HG02840 (cell line): ENCODE data around the gene DUT.

Source experiments
- ATAC-seq: cut with Tn5 transposase; IDR thresholded peaks from one replicate; pipeline ENCODE4 v1.9.1; 2021; ENCODE audit warnings: mild to moderate bottlenecking, moderate library complexity, moderate number of reproducible peaks; ENCODE audit not compliant: unreplicated experiment, low FRiP score

Gene DUT

DNA sequence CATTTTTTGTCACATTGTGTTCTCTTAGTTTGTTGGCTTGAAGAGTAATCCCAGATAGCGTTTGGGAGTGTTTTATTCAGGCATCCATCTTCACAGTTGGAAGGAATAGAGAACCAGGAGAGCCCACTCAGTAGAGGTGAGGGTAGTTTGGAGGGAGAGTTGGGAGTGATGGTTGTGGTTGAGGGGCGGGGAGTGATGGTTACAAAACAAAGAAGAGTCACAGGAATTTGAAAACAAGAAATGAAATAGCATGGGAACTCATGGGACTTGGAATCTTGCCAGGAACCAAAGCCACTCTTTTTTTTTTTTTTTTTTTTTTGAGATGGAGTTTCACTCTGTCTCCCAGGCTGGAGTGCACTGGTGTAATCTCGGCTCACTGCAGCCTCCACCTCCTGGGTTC is 36.3 kb downstream of the DUT start:
- ATAC-seq, result no peak

DNA sequence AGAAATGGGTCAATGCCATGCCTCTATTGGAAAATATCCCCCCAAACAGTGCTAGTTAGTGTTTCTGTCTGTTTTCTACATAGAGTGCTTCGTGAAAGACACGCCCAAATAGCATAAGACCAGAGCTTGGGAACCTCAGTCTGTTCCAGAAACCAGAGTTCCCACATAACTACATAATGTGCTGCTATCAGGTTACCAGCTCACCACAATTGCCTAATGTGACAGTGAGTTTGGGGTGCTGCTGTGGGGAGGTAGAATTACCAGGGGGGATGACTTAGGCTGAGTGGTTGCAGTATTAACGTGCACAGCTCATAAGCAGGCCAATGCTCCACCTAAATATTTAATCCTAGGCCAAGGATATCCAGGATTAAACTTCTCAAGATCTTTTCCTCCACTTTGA is 39.2 kb downstream of the DUT start:
- ATAC-seq, result no peak

DNA sequence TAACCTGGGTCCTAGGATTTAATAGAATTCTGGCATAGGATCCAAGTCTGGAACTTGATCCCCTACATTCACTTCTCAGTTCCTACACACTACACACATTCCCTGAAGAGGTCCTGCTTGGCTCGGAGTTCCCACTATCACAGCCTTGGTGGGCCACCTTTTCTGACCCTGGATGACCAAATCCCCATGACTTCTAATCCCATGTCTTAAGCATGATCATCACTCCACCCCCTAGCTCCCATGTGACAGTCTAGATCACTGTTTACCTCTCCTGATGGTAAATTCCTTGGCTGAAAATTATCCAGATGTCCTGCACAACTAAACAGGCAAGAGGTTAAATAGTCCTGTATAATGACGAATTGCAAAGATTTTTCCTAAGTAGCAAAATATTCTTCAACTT is 40.3 kb downstream of the DUT start:
- ATAC-seq, result no peak

DNA sequence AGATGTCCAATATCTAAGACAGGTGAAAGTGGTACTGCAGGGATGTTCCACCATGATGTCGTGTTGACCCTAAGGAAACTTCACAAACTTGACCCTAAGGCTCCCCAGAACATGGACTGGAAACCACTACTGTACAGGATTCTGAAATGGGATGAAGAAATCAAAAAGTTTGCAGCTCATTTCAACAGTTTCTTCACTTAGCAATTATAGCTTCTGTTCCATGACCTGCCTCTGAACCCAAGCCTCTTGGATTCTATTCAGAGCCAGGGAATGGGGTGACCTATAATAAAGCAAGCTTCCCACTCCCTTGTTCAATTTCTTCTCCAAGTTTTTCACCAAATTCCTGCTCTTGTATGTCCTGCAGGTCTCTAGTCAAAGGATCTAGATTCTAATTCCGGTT is 40.7 kb downstream of the DUT start:
- no peak for ATAC-seq

DNA sequence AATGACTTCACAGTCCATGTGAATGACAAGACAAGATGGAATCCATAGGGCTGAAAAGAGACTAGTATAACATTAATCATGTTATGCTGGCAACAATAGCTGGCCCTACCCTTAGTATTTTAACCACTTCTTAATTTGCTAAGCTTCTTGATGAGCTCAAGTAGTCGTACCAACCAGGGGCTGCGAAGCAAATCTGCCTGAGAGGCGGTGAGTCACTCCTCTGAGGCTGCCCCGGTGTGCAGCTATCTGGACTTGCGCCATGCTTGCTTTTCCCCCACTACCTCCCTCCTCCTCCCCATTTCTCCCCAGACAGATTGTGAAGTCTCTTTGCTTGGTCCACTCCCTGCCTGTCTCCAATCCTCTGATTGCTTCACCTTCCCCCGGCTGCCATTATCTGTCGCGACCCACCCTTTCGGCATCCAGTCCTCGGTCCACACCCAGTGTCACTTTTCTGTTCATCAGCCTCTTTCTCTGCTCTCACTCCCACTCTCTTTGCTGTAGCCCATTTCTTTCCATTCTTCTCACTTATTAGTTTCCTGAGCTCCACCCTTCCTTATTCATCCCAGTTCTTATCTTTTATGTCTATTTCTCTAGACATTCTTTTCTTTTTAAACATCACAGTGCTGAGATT is 42.7 kb downstream of the DUT start:
- no peak for ATAC-seq

DNA sequence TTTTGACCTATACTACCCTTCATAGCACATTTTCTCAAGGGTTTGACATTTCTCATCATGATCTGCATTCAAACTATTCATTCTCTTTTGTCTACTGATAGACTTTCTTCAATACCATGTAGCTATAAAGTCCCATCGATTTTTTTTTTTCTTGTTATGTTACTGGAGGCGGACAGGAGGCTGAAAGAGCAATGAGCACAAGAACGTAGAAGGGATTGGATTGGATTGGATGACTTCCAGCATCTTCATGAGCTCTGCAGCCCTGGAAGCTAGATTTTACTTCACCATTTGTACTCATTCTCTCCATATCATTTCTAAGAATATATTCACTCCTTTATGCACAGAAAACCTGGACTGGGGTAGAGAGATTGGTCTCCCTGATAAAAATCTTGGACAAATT is 43.2 kb downstream of the DUT start:
- ATAC-seq, result no peak

DNA sequence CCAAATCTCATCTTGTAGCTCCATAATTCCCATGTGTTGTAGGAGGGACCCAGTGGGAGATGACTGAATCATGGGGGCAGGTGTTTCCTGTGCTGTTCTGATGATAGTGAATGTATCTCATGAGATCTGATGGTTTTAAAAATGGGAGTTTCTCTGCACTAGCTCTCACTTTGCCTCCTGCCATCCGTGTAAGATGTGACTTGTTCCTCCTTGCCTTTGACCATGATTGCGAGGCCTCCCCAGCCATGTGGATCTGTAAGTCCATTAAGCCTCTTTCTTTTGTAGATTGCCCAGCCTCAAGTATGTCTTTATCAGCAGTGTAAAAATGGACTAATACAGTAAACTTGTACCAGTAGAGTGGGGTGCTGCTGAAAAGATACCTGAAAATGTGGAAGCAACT is 44.5 kb downstream of the DUT start:
- ATAC-seq, result no peak

DNA sequence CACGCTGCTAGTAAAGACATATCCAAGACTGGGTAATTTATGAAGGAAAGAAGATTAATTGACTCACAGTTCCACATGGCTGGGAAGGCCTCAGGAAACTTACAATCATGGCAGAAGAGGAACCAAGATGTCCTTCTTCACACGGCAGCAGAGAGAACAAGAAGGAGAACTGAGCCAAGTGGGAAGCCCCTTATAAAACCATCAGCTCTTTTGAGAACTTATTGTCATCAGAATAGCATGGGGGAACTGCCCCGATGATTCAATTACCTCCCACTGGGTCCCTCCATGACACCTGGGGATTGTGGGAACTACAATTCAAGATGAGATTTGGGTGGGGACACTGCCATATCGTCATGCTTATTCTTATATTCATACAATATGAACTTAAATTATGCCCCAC is 49.0 kb downstream of the DUT start:
- ATAC-seq, result no peak

DNA sequence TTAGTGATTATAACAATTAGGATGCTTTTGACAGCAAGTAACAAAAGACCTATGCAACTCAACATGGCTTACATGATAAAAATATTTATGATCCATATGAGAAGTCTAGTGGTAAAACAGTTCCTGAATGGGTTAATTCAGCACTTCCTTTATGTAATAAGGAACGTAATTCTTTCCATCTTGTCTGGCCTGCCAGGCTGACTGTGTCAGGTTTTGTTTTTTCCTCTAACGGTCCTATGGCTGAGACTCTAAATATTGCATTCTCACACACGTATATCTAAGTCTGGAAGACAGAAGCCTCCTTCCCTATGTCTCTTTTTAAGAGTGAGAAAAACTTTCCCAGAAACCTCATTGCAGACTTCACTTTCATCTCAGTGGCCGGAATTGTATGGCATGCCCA is 50.6 kb downstream of the DUT start:
- ATAC-seq, result no peak

DNA sequence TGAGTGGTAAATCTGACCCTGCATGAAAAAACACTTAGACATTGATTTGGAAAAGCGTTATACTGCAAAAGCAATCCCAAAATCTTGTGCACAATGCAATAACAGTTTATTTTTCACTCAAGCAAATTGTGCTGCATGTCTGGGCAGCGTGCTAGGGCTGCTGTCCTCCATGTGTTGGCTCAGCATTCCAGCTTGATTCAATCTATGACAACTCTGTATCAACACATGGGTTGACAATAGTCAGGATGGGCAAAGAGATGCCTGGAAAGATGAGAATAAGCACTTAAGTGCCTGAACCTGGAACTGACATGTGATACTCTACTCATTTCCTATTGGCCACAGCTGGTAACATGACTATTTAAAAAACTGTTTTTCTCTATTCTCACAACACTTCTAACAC is 51.8 kb downstream of the DUT start:
- no peak for ATAC-seq

DNA sequence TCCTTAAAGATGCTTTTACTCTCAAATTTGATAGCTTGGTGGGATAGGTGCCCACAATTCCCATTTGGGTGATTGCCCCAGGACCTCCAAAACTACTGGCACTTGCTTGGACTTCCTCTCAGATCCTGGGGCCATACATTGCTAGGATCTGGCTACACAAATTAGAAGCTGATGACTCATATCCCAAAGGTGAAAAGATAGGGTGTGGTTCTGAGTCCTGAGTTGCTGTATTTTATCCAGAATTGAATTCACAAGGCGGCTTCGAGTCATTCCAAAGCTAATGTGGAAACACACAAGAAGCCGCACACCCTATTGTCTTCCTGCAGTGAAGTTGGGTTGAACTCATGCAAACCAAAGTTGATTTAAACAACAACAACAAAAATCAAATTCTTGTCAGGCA is 53.4 kb downstream of the DUT start:
- no peak for ATAC-seq

DNA sequence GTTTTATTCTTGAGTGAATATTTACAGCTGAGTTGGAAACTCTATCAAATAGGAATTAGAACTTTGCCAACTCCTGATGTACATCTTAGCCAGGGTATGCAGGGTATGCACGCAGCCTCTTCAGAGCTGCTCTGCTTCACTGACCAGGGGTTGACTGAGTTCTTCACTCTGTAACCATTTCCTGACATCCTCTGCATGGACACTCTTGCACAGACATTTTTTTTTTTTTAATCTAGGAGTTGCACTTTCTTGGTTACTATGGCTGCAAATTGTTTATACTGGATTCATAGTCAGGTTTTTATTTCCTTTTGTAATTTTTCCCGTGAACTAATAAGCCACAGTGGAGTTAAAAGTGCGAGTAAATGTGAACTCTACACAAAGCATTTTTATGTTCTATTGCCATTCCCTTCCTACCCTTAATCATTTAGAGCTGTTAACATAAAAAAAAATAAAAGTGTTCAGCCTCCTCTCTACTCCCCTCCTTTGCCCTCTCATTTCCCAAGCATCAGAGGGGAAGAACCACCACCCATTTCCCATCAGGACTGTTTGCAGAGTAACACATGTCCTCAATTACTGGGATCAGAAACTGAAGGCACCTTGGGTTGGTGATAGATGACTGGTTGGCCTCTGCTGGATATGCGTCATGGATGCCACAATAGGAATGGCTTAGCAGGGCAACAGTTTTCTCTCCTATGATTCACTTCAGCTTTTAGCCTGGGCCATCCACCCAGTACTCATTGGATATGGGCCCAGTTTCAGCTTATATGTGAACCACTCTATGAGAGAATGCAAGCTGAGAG is 54.0 kb downstream of the DUT start:
- no peak for ATAC-seq

DNA sequence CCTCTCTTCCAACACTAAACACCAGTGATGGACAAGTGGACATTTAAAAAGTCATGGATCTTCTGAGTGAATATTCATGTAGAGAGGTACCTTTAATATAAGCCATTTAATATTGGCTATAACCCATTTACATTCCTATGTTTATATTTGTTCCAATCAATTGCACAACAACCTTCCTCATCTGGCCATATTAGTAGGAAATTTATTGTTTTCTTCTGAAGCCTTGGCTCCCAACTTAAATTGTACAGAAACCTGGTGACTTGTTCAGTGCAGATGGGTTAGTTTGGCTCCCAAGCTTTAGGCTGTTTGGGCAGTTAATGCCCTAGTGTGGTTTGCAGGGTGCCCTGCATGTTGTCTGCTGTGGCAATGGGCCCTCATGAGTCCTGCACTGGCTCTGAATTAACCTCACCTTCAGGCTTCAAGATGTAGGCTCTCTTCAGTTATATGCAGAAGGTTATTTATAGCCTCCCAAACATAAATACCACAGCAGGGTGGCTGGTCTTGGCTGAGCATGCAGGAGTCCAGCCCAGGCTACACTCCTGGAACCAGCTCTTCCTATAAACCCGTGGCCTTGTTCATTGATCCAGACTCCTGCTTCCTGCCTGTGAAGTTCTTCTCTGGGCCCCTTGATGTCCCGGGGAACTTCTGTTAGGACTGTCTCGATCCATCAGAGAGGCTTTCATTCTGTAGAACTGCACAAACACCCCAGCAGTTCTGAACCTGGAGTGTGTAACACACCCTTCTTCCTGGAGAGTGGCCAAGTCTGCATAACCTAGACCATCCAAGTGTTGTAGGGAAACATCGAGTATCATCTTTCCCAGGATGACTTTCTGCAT is 57.0 kb downstream of the DUT start:
- no peak for ATAC-seq

DNA sequence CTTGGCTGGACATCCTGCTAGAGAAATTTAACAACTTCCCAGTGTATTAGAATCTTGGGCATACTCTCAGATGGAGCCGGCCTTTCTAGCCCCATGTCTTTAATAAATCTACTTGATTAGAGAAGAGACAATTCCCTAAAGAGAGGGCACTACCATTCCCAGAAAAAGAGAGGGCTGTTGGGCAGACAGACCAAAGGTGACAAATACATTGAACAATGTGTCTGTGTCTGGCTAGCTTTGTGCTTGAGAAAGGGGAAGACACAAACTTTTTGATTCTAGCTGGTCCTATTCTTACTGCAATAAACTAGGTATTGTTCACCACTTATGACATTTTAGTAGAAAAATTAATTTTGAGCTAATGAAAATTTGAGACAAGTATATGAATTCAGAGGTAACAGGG is 57.7 kb downstream of the DUT start:
- no peak for ATAC-seq

DNA sequence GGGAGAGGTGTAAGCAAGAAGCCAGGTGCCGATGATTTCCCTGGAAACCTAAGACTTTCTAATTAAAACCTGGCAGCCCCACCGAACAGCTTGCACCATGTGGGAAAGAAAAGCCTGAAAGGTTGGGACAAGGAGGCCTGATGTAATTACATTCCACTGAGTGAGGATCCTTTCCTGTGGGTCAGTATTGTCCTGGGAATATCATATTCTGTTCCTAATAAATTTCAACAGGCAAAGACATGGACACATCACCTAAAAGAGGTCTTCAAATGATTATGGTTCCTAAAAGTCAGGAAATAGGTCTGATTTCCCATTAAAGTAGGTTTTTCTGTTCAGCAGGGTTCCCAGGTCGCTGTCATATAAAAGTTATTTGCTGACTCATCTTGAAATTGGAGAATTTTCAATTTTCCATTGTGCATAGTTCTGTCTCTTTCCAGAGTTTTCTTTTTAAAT is 58.5 kb downstream of the DUT start:
- no peak for ATAC-seq

DNA sequence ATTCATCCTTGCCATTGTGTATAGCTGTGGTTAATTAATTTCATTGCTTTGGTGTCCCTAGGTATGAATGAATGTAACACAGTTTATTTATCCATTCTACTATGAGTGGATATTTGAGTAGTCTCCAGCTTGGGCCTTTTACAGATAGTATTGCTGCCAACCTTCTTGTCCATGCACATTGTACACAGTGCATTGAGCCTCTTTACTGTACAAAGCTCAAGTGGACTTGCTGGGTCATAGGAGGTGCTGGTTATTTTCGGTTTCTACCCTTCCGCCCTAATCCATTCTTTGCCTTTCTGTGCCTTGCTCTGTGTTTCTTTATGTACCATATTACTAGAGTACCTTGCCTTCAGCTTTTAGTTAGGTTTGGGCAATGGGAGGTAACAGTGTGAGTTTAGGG is 60.7 kb downstream of the DUT start:
- ATAC-seq, result no peak

DNA sequence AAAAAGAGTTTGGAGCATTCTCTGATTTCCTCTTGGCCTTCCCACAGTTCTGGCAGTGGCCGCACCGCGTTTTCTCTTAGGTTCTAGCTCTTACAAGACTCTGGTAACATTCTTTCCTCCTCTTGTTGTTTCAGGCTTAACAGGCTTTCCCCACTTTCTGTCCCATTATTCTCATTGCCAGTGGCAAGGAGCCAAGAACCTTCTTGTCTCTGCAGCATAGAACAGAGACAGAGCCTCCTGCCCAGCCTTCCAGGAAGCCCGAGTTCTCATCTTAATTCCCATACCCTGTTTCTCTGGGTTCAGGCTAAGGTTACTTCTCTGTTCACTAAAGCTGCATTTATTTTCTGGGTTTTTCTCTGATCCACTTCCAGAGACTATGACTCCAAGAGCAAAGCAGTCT is 61.1 kb downstream of the DUT start:
- ATAC-seq, result no peak
